ENCODE data around the gene NHSL2. TPM values are rescaled to one million over a fixed set of nuclear protein-coding genes. Genes with fewer than 3 reads are reported as not detected.

NHSL2 gene
- total RNA-seq, 1 donor from 2014 or later, result 13.0 TPM

GRCh38 chrX:72084114-72084513 lies 173.5 kb downstream of the NHSL2 start:
- H3K4me3 Mint-ChIP-seq (ENCODE audit: unreplicated experiment), result no peak overlapping the region

GRCh38 chrX:72086995-72087394 lies 176.3 kb downstream of the NHSL2 start:
- peaks cover 3% of the 10 kb centered on the region for H3K36me3 Mint-ChIP-seq (ENCODE audit: low read depth, unreplicated experiment)
- no peak for FAIRE-seq
- Histone ChIP-seq H3K4me3 (ENCODE audit: insufficient read depth, low read depth, low read length) (no peak overlapping the region), H3K79me2 (ENCODE audit: insufficient read depth, low read length) (no peaks in the 10 kb centered on the region), H3K27ac (ENCODE audit: low read depth, low read length) (no peak overlapping the region), H3K4me1 (ENCODE audit: insufficient read depth, low read length) (no peaks in the 10 kb centered on the region), H4K20me1 (ENCODE audit: insufficient read depth, low read length) (no peaks in the 10 kb centered on the region), H3K9ac (ENCODE audit: low read length) (no peak overlapping the region), H3K36me3 (ENCODE audit: insufficient read depth, low read length) (no peaks in the 10 kb centered on the region), H3K4me2 (ENCODE audit: low read length) (no peak overlapping the region), H2AFZ (ENCODE audit: low read depth, low read length) (no peak overlapping the region), H3K9me3 (ENCODE audit: insufficient read depth, low read depth, low read length) (no peaks in the 10 kb centered on the region), H3K27me3 (ENCODE audit: insufficient read depth, low read length) (no peaks in the 10 kb centered on the region)
- no peaks in the 10 kb centered on the region for H3K9me3 Mint-ChIP-seq (ENCODE audit: unreplicated experiment)
- no peaks in the 10 kb centered on the region for H3K4me1 Mint-ChIP-seq (ENCODE audit: low read depth, unreplicated experiment)
- TF ChIP-seq, protein P1, sequence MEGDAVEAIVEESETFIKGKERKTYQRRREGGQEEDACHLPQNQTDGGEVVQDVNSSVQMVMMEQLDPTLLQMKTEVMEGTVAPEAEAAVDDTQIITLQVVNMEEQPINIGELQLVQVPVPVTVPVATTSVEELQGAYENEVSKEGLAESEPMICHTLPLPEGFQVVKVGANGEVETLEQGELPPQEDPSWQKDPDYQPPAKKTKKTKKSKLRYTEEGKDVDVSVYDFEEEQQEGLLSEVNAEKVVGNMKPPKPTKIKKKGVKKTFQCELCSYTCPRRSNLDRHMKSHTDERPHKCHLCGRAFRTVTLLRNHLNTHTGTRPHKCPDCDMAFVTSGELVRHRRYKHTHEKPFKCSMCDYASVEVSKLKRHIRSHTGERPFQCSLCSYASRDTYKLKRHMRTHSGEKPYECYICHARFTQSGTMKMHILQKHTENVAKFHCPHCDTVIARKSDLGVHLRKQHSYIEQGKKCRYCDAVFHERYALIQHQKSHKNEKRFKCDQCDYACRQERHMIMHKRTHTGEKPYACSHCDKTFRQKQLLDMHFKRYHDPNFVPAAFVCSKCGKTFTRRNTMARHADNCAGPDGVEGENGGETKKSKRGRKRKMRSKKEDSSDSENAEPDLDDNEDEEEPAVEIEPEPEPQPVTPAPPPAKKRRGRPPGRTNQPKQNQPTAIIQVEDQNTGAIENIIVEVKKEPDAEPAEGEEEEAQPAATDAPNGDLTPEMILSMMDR (IDR thresholded peaks at IDR 0.05; ENCODE audit: insufficient read depth, low read depth, low read length), result no peak
- no peak for TF ChIP-seq EZH2 (IDR thresholded peaks at IDR 0.05; ENCODE audit: insufficient read depth, low read length)
- no peak overlapping the region for H3K27ac Mint-ChIP-seq (ENCODE audit: unreplicated experiment)
- H3K4me3 Mint-ChIP-seq (ENCODE audit: unreplicated experiment), result no peak overlapping the region
- H3K27me3 Mint-ChIP-seq (ENCODE audit: low read depth, unreplicated experiment), result no peaks in the 10 kb centered on the region
- no peak for DNase-seq (ENCODE audit: low read depth)

More at GRCh38 chrX:72084114-72084513, 173.5 kb downstream of the NHSL2 start:
- no peak for TF ChIP-seq EZH2 (IDR thresholded peaks at IDR 0.05; ENCODE audit: insufficient read depth, low read length)
- TF ChIP-seq, protein P1 (IDR thresholded peaks at IDR 0.05; ENCODE audit: insufficient read depth, low read depth, low read length), result no peak
- Histone ChIP-seq H2AFZ (ENCODE audit: low read depth, low read length) (no peak overlapping the region), H3K79me2 (ENCODE audit: insufficient read depth, low read length) (no peaks in the 10 kb centered on the region), H3K36me3 (ENCODE audit: insufficient read depth, low read length) (no peaks in the 10 kb centered on the region), H3K9ac (ENCODE audit: low read length) (no peak overlapping the region), H3K4me1 (ENCODE audit: insufficient read depth, low read length) (peaks cover 8% of the 10 kb centered on the region), H3K4me2 (ENCODE audit: low read length) (no peak overlapping the region), H4K20me1 (ENCODE audit: insufficient read depth, low read length) (no peaks in the 10 kb centered on the region), H3K27ac (ENCODE audit: low read depth, low read length) (no peak overlapping the region), H3K27me3 (ENCODE audit: insufficient read depth, low read length) (no peaks in the 10 kb centered on the region), H3K4me3 (ENCODE audit: insufficient read depth, low read depth, low read length) (no peak overlapping the region), H3K9me3 (ENCODE audit: insufficient read depth, low read depth, low read length) (no peaks in the 10 kb centered on the region)
- Mint-ChIP-seq H3K36me3 (ENCODE audit: low read depth, unreplicated experiment) (peaks cover 3% of the 10 kb centered on the region), H3K9me3 (ENCODE audit: unreplicated experiment) (no peaks in the 10 kb centered on the region), H3K27me3 (ENCODE audit: low read depth, unreplicated experiment) (no peaks in the 10 kb centered on the region), H3K27ac (ENCODE audit: unreplicated experiment) (no peak overlapping the region), H3K4me1 (ENCODE audit: low read depth, unreplicated experiment) (peaks cover 9% of the 10 kb centered on the region)
- no peak for FAIRE-seq
- DNase-seq (ENCODE audit: low read depth), result no peak

GRCh38 chrX:72088761-72089160 lies 178.1 kb downstream of the NHSL2 start:
- Histone ChIP-seq H2AFZ (ENCODE audit: low read depth, low read length) (no peak overlapping the region), H3K4me3 (ENCODE audit: insufficient read depth, low read depth, low read length) (no peak overlapping the region), H3K9me3 (ENCODE audit: insufficient read depth, low read depth, low read length) (no peaks in the 10 kb centered on the region), H3K27me3 (ENCODE audit: insufficient read depth, low read length) (no peaks in the 10 kb centered on the region), H3K36me3 (ENCODE audit: insufficient read depth, low read length) (no peaks in the 10 kb centered on the region), H3K79me2 (ENCODE audit: insufficient read depth, low read length) (no peaks in the 10 kb centered on the region), H3K27ac (ENCODE audit: low read depth, low read length) (no peak overlapping the region), H3K4me1 (ENCODE audit: insufficient read depth, low read length) (no peaks in the 10 kb centered on the region), H3K4me2 (ENCODE audit: low read length) (no peak overlapping the region), H3K9ac (ENCODE audit: low read length) (no peak overlapping the region), H4K20me1 (ENCODE audit: insufficient read depth, low read length) (no peaks in the 10 kb centered on the region)
- Mint-ChIP-seq H3K27ac (ENCODE audit: unreplicated experiment) (no peak overlapping the region), H3K27me3 (ENCODE audit: low read depth, unreplicated experiment) (no peaks in the 10 kb centered on the region), H3K4me3 (ENCODE audit: unreplicated experiment) (no peak overlapping the region), H3K36me3 (ENCODE audit: low read depth, unreplicated experiment) (peaks cover 3% of the 10 kb centered on the region), H3K4me1 (ENCODE audit: low read depth, unreplicated experiment) (no peaks in the 10 kb centered on the region), H3K9me3 (ENCODE audit: unreplicated experiment) (no peaks in the 10 kb centered on the region)
- no peak for TF ChIP-seq EZH2 (IDR thresholded peaks at IDR 0.05; ENCODE audit: insufficient read depth, low read length)
- TF ChIP-seq, protein P1 (IDR thresholded peaks at IDR 0.05; ENCODE audit: insufficient read depth, low read depth, low read length), result no peak
- FAIRE-seq (no peak), DNase-seq (ENCODE audit: low read depth) (no peak)
